A172 (cell line): Measurements from ENCODE around the gene IL1RN. TPM values are rescaled to one million over a fixed set of nuclear protein-coding genes. Genes with fewer than 3 reads are reported as not detected.

Experiments
- DNase-seq: peaks from one replicate; pipeline ENCODE4 v3.0.0-alpha.2; 2015; ENCODE audit warnings: low spot score
- total RNA-seq: library from RNA; depleted of rRNA; stranded (reverse); fragments of >200 nt; shearing (Covaris generic); gene quantifications from 2 replicates; pipeline ENCODE4 v1.2.3, GENCODE V29; 2014

The IL1RN gene
- total RNA-seq, 1 experiment from 2014 or later: not detected

- DNase-seq: no peak
These were observed 29.1 kb downstream of the IL1RN start for GRCh38 chr2:113156278-113157117.

- DNase-seq: no peak
These were observed 29.9 kb downstream of the IL1RN start for GRCh38 chr2:113157118-113157896.

GRCh38 chr2:113157897-113158753, 30.7 kb downstream of the IL1RN start:
- peak; percentile 60 for DNase-seq

- DNase-seq: no peak
These were observed 31.6 kb downstream of the IL1RN start for GRCh38 chr2:113158884-113159553.

- DNase-seq: no peak
These were observed 32.9 kb downstream of the IL1RN start for GRCh38 chr2:113160248-113160647.

- no peak for DNase-seq
These were observed 33.6 kb downstream of the IL1RN start for GRCh38 chr2:113160962-113161361.

- no peak for DNase-seq
These were observed 34.8 kb downstream of the IL1RN start for GRCh38 chr2:113162173-113162572.

GRCh38 chr2:113162869-113163268, 35.5 kb downstream of the IL1RN start:
- no peak for DNase-seq

GRCh38 chr2:113164215-113164929, 37.0 kb downstream of the IL1RN start:
- DNase-seq: no peak

- no peak for DNase-seq
These were observed 37.7 kb downstream of the IL1RN start for GRCh38 chr2:113164930-113165585.

- no peak for DNase-seq
These were observed 38.8 kb downstream of the IL1RN start for GRCh38 chr2:113166187-113166645.

GRCh38 chr2:113167115-113167932, 39.9 kb downstream of the IL1RN start:
- DNase-seq: no peak

- DNase-seq: no peak
These were observed 40.6 kb downstream of the IL1RN start for GRCh38 chr2:113167962-113168340.

- DNase-seq: no peak
These were observed 41.7 kb downstream of the IL1RN start for GRCh38 chr2:113169002-113169530.

- no peak for DNase-seq
These were observed 42.2 kb downstream of the IL1RN start for GRCh38 chr2:113169586-113169985.

- no peak for DNase-seq
These were observed 44.1 kb downstream of the IL1RN start for GRCh38 chr2:113171334-113172075.

GRCh38 chr2:113172721-113173541, 45.5 kb downstream of the IL1RN start:
- no peak for DNase-seq
